NCI-H510A treated with DMSO at 0.1 percent for 48 hours (cell line): ENCODE measurements around the gene ARMC2.
A peak's percentile ranks its signal among the peaks of the same experiment; 100 is the strongest.
"Not testable (repeated sequence)": the region's sequence is repeated elsewhere in the genome, so short reads cannot be mapped to it uniquely, and the experiment has no call there.

Experiments used
- DNase-seq: peaks from one replicate; lab custom pipeline; 2025; lab: John Stamatoyannopoulos, UW

The ARMC2 gene, protein sequence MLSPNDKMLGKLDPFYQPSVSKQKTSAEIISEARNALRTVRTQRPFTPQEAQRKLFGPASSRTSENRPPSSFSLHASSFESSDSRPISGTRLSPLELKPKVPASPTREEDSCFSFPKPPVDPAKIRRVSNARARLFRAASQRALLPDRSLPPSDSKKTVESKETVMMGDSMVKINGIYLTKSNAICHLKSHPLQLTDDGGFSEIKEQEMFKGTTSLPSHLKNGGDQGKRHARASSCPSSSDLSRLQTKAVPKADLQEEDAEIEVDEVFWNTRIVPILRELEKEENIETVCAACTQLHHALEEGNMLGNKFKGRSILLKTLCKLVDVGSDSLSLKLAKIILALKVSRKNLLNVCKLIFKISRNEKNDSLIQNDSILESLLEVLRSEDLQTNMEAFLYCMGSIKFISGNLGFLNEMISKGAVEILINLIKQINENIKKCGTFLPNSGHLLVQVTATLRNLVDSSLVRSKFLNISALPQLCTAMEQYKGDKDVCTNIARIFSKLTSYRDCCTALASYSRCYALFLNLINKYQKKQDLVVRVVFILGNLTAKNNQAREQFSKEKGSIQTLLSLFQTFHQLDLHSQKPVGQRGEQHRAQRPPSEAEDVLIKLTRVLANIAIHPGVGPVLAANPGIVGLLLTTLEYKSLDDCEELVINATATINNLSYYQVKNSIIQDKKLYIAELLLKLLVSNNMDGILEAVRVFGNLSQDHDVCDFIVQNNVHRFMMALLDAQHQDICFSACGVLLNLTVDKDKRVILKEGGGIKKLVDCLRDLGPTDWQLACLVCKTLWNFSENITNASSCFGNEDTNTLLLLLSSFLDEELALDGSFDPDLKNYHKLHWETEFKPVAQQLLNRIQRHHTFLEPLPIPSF

DNA sequence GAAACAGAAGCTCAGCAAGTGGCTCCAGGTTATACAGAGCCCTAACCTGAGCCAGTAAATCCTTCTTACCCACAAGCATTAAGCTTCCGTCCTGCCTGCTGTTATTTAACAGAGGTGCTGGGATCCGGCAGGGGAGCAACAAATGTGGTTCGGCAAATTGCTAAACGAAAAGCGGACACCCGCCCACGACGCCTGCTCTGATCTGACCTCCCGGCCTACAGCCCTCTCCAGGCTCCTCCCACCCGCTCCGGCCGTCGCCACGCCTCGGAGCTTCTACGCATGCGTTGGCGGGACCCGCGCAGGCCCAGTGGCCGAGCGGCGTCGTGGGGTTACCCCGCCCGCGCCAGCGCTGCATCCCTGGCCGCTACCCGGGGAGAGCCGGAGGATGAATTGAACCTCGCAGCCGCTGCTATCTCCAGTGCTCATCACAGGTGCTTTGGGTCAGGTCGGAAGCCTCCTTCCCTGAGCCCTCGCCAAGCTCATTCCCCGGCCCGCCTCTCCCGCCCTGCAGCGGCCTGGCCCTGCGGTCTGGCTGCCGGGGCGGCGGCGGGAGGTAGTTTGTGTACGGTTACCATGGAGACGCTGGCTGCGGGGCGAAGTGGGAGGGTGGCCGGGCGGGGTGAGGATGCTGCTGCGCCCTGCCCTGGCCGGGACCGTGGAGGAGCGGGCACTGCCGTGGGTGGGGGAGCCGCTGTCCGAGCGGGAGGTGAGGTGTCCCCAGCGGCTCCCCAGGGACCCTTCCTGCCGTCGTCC, at the start of gene ARMC2:
Gene ARMC2, plus strand, starts transcription at position 307 of the 753 bp plus-strand sequence. CDS start 5,846 bp downstream, outside the sequence.
- DNase-seq: peak; percentile 27

DNA sequence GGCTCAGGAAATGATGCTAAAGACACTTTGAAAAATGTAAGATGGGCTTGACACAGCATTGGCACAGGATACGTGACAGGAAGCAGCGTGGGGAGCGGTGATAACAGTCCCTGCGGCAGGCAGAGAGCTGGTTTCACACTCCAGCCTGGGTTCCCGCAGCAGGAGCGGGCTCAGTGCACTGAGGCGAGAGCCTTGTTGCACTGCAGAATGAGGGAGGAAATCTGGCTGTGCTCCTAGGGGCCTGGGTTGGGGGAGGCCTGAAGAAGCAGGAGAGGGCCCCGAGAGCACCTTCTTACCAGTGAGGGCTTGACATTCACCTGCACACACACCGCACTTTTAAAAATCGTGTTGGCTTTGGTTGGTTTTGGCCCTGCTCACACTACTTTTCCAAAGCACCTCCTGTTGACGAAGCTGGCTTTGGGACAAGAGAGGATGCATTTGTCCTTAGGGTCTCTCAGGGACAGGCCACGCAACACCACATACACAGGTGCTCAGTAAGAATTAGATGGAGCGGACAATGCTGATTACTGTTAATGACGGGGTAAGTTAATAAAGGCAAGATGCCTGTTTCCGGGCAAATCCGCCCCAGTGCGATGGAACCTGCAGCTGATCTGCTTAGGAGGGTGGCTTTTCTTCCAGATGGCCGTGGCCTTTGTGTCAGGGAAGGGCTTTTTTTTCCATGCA, 49.4 kb upstream of the ARMC2 start:
- DNase-seq: no peak

DNA sequence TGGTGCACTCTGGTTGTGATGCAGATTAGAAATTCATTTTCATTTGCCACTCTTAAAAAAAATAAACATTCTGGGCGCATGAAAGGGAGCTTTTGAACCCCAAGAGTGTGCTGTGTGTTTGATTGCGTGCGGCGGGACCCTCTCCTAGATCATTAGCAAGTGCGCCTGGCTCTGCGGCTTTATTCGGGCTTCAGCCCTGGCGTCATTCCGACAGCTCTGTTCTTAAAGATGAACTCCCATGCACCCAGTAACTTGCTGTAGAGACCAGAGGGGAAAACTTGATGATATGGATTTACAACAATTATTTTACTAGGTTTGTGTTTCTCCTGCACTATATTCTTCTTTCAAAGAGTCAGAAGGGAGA, 48.9 kb upstream of the ARMC2 start:
- no peak for DNase-seq

DNA sequence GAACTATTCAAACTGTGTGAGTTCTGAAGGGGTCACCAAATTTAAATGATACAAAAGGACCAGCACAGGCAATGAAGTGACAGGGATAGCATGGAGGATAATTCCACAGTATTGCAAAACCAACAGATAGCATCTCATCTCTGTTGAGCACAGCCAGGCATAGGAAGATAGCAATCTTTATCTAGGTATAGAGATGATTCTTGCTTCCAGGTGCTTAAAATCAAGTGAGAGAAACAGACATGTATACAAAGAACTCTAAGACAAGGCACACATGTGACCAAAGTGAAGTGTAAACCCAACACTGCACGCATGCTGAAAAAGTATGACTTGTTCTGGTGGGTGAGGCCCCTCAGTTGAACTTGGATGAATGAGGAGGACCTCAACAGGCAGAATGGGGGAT, 48.4 kb upstream of the ARMC2 start:
- no peak for DNase-seq

DNA sequence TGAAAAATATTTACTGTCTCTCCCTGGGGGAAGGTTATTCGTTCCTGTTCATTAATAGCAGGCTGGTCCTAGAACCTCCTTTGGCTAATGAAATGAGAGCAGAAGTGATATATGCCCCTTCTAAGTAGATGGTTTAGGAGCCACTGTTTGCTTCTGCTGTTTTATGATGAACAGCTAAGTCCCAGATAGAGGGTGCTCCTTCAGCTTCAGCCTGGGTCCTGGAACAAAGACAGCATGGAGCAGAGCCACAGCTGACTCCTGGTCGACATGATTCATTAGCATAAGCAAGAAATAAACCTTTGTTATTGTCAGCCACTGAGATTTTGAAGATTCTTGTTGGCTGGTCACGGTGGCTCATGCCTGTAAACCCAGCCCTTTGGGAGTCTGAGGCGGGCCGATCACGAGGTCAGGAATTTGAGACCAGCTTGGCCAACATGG, 47.8 kb upstream of the ARMC2 start:
- no peak for DNase-seq

DNA sequence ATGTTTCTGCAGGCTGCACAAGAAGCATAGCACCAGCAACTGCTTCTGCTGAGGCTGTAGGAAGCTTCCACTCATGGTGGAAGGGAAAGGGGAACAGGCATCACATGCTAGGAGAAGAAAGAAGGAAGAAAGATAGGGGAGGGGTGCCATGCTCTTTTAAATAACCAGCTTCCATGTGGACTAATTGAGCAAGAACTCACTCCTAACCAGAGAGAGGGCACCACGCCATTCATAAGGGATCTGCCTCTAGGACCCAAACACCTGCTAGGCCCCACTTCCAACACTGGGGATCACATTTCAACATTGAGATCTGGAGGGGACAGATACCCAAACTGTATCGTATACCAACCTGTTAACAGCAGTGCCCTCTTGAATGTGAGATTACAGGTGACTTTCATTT, 46.9 kb upstream of the ARMC2 start:
- no peak for DNase-seq

DNA sequence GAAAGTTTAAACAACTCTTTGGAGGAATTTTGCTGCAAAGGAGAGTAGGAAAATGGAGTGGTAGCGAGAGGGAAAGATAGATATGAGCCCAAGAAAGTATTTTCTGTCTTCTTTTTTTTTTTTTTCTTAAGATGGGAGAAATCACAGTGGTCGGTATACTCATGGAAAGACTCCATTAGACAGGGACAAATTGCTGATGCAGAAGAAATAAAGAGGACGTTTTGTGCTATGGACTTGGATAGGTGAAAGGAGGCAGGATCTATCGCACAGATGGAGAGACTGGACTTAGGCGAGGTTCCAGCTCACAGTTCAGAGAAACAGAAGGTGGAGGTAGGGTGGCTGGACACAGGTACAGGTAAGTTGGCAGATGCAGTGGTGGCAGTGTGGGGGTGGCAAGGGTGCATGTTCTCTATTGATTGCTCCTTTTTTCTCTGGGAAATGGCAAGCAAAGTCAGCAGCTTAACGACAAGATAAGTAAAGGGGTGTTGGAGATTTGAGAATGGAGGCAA, 44.2 kb upstream of the ARMC2 start:
- DNase-seq: no peak

DNA sequence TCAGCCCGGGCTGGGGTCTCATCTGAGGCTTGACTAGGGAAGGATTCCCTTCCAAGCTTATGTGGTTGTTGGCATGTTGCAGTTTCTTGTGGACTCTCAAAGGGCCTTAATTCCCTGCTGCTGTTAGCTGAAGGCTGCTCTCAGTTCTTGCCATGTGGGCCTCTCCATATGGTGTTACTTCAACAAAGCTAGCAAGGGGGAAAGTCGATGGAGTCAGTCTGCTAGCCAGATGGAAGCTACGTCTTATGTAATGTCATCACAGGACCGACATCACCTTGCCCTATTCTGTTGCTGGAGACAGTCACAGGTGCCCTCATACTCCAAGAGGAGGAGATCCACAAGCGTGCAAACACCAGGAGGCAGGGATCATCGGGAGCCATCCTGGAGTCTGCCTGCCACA, 43.3 kb upstream of the ARMC2 start:
- no peak for DNase-seq

DNA sequence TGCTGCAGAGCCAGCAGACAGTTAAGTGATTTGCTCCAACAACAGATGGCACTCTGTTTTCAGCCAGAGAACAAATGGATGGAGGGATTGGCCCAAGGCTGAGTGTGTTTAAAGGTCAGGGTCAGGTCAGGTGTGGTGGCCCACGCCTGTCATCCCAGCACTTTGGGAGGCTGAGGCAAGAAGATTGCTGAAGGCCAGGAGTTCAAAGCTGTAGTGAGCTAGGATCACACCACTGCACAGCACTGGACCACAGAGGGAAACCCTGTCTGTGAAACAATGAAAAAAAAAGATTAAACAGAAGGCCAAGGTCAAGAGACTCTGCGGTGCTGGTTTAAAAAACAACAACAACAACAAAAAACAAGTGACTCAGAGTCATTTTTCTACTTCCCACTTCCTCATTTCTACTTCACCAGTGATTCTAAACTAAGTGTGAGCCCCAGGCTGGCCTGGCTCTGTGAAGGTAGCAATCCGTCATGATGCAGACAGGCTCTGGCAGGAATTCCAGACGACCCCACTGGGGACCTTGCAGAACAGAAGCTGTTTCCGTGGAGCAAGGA, 42.5 kb upstream of the ARMC2 start:
- no peak for DNase-seq

DNA sequence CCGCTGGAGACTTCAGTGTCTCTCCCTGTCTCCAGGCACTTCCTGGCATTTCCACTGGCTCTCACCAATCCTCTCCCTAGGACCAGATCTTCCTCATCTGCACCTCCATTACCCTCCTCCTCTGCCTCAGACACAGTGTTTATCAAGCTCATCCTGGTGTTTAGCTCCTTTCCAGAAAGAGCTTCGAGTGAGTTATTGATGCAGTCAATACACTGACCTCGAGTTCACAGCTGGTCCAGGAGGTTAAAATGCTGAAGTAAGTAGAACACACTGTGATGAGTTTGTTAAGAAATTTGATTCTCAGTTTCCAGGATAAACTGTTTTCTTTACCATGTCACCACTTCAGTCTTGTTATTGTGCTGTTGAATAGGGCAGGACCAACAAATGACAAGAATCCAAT, 42.1 kb upstream of the ARMC2 start:
- DNase-seq: no peak

DNA sequence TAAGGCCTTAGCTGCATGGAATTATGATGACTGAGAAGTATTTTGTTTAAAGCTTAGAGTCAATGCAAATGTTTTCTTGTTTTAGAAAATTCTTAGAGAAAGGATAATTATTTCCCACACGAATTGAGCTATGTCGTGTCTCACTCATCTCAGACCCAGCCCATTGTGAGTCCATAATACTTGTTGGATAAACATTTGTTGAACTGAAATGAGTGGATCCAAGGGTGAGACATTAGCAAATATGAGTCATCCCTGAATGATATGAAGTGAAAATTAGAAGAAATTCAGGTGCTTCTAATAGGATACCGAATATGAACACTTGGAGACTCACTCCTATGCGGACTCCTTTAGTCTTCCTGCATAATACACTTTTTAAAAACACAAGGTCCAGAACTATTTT, 41.6 kb upstream of the ARMC2 start:
- no peak for DNase-seq

DNA sequence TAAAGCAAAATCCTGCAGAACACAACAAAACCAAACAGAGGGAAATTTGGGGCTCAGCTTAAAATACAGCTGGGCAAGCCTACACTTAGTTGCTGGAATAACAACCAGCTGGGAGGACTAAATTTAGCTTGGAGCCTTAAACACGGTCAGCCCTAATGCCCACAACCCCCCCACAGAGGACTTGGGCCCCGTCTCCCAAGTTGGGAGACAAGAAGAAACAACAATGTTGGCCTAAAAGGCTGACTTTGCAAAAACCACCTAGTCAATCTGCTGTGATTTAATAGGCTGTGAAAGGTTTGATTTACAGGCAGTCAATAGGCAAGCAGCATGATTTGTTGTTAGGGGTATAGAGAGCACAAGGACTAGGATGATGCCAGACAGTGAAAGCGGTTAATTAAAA, 40.3 kb upstream of the ARMC2 start:
- DNase-seq: no peak

DNA sequence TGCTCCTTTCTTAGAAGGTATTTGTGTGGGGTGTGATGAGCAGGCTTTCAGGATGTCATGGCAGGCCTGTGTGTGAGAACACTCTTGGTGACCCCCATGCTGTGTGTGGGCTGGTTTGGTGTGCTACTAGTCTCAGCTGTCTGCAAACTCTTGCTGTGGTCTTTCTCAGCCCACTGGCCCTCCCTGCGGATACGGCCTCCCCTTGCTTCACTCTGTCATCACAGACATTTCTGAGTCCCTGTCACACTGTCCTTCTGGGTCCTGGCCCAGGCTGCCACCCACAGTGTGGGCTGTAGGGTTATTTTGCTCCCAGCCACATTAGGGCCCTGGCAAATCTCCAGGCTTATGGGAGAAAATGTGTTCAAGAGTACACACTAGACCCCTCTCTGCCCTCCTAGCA, 39.0 kb upstream of the ARMC2 start:
- DNase-seq: no peak

DNA sequence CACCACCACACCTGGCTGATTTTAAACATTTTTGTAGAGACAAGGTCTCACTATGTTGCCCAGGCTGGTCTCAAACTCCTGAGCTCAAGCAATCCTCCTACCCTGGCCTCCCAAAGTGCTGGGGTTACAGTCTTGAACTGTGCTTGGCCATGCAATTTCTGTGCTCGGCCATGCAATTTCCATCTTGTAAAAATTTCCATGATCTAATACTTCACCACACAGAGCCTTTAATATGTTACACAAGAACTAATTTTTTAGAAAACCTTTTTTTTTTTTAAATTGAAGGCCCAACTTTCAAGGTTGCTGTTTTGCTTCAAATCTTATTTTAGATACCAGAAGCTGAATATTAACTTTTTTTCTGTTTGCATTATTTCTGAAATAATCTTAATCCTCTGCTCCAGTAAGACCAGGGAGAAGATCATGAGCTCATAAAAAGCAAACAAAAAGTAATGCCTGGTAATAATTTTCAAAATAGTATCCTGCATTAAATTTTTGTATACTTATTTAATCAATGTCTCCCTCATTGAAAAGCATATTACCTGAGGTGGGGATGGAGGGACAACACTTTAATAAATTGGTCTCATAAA, 38.1 kb upstream of the ARMC2 start:
- no peak for DNase-seq

DNA sequence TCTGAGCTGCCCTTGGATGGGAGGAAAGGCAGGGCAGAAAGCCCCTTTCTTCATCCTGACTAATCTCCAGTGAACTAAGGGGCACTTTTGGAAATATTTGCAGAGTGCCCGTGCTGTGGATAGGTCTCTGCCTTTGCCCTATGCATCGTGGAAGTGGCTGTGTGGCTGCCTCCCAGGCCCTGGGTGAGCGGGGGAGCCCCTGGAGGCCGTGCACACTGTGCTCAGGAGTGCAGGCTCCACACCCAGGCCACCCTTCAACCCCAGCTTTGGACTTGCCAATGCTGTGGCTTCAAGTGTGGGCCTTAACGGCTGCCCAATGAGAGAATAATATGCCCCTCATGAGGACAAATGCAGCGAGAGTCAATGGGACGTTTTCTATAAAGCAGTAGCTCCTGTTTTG, 36.7 kb upstream of the ARMC2 start:
- DNase-seq: no peak

DNA sequence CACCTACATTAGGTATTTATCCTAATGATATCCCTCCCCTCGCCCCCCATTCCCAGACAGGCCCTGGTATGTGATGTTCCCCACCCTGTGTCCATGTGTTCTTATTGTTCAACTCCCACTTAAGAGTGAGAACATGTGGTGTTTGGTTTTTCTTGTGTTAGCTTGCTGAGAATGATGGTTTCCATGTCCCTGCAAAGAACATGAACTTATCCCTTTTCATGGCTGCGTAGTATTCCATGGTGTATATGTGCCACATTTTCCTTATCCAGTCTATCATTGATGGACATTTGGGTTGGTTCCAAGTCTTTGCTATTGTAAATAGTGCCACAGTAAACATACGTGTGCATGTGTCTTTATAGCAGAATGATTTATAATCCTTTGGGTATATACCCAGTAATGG, 35.0 kb upstream of the ARMC2 start:
- DNase-seq: not testable (repeated sequence)

DNA sequence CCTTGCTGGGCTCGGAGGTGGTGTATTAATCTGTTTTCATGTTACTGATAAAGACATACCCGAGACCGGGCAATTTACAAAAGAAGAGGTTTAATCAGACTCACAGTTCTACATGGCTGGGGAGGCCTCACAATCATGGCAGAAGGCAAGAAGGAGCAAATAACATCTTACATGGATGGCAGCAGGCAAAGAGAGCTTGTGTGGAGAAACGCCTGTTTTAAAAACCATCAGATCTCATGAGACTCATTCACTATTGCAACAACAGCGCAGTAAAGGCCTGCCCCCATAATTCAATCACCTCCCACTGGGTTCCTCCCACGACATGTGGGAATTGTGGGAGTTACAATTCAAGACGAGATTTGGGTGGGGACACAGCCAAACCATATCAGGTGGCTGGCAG, 30.9 kb upstream of the ARMC2 start:
- not testable (repeated sequence) for DNase-seq

DNA sequence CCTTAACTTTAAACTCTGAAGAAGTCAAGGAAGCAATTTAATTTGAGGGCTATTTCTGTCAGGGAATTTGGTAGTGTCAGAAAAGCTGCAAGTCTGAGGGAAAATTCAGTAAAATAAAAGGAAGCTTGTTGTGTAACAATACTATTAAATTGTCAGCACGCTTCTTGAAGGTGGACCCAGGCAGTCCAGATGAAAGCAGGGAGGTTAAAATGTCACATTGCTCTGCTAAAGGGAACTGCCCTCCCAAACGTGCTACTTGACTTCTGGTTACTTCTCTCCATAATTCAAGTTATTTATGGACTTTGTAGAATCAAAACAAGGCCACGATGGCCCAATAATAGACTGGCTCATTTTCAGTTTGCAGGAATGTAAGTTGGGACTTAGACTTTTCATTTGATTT, 28.2 kb upstream of the ARMC2 start:
- DNase-seq: no peak

DNA sequence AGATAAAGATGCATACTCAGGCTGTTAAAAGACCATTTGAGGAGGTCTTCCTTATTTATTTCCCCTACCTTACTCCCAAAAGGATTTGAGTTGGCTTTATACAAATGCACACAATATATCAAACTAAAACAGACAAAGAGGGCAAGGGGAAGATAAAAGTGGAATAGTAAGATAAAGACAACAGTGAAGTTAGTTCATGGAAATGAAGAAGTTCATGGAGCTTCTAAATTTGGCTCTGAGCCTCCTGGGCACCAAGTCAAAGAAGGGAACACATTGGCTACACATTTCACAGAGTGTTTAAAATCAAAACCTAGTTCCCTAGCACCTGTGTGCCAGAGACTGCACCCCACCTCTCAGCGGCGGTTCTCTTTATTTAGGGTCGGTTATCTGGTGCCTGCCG, 25.8 kb upstream of the ARMC2 start:
- no peak for DNase-seq

DNA sequence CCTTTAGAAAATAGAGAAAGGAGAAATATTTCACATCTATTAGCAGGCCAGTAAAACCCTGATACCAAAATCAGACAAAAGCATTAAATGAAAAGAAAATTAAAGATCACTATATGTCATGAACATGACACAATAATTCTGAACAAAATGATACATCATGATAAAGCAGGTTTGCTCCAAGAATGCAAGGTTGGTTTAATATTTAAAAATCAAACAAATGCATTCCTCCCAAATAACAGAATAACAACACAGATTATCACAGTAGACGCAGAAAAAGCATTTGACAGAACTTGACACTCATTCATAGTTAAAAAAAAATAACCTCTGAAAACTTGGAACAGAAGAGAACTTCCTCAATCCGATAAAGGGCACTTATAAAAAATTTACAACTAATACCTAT, 22.9 kb upstream of the ARMC2 start:
- DNase-seq: no peak

DNA sequence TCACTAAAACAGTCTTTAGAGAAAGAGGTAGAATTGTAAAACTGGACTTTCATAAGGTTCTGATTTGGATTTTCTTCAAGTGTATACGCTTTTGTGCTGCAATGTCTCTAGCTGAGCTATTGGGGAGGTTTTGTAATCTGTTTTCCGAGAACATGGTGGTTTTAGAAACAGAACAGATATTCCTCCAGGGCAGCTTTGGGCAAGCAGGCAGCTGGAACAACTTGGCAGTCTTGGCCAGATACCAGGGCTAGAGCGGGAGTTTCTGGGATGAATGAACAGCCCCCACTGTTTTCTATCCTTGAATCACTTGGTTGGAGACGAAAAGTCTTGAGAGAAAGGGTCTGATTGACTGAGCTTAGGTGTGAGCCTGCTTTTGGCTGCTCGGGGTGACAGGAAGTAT, 17.1 kb upstream of the ARMC2 start:
- no peak for DNase-seq
